Fibroblast of lung (primary cell): ENCODE results near the gene WBP2. TPM values are rescaled to one million over a fixed set of nuclear protein-coding genes. Genes with fewer than 3 reads are reported as not detected.

ENCODE experiments used
- DNase-seq, 2 donors: peaks; one replicate each; pipeline versions ENCODE4 v3.0.0 to v3.0.0-alpha.2; 2010; ENCODE audit warnings: low read depth in 2 of 2
- H2AFZ ChIP-seq: 2 replicates; pipeline ENCODE4 v1.5.1; 2012; ENCODE audit warnings: low read length, control low read depth, inconsistent platforms
- H3K27ac ChIP-seq: 2 replicates; pipeline ENCODE4 v1.5.1; 2011; ENCODE audit warnings: low read length, control low read depth; ENCODE audit not compliant: insufficient read depth
- H3K27me3 ChIP-seq: 2 replicates; pipeline ENCODE4 v1.5.1; 2011; ENCODE audit warnings: mild to moderate bottlenecking, low read length; ENCODE audit not compliant: control insufficient read depth, insufficient read depth
- H3K36me3 ChIP-seq: 2 replicates; pipeline ENCODE4 v1.5.1; 2011; ENCODE audit warnings: low read length; ENCODE audit not compliant: control insufficient read depth, insufficient read depth
- H3K4me1 ChIP-seq: 2 replicates; pipeline ENCODE4 v1.5.1; 2011; ENCODE audit warnings: low read length; ENCODE audit not compliant: control insufficient read depth, insufficient read depth; ENCODE audit errors: extremely low read depth
- H3K4me2 ChIP-seq: 2 replicates; pipeline ENCODE4 v1.5.1; 2011; ENCODE audit warnings: low read length, control low read depth; ENCODE audit not compliant: insufficient read depth; ENCODE audit errors: extremely low read depth
- H3K4me3 ChIP-seq, 4 experiments: fragments of 200-600 bp in 1 of 4; sonication (generic) in 1 of 4; replicated peaks in 1 of 4; 2 replicates each; pipeline ENCODE4 v1.5.1; 2011 to 2016; ENCODE audit warnings: low read length in 4 of 4, low read depth in 3 of 4, mild to moderate bottlenecking in 3 of 4, control low read depth in 2 of 4, inconsistent platforms in 1 of 4, mixed read lengths in 1 of 4; ENCODE audit not compliant: insufficient read depth in 1 of 4; ENCODE audit errors: control extremely low read depth in 1 of 4
- H3K79me2 ChIP-seq: 2 replicates; pipeline ENCODE4 v1.5.1; 2012; ENCODE audit warnings: mild to moderate bottlenecking, low read length, inconsistent platforms; ENCODE audit not compliant: control insufficient read depth, insufficient read depth
- H3K9ac ChIP-seq: 2 replicates; pipeline ENCODE4 v1.5.1; 2011; ENCODE audit warnings: mild to moderate bottlenecking, low read length, control low read depth; ENCODE audit not compliant: insufficient read depth
- H3K9me3 ChIP-seq: 2 replicates; pipeline ENCODE4 v1.5.1; 2012; ENCODE audit warnings: low read depth, low read length; ENCODE audit not compliant: control insufficient read depth, insufficient read depth
- H4K20me1 ChIP-seq: 2 replicates; pipeline ENCODE4 v1.5.1; 2011; ENCODE audit warnings: low read length; ENCODE audit not compliant: control insufficient read depth, insufficient read depth; ENCODE audit errors: extremely low read depth
- EZH2 ChIP-seq: IDR thresholded peaks from 2 replicates; pipeline ENCODE4 v1.5.1; 2012; ENCODE audit warnings: low read length, control low read depth, mild to moderate bottlenecking; ENCODE audit errors: missing control alignments
- polyA plus RNA-seq, 2 donors: library from polyadenylated mRNA; depleted of rRNA in 1 of 2; stranded (reverse) in 1 of 2; unstranded in 1 of 2; fragments of >200 nt; gene quantifications; 2 replicates each; pipeline ENCODE4 v1.2.1, GENCODE V29; 2011 to 2012; ENCODE audit warnings: missing spikeins in 1 of 2
- total RNA-seq: library from RNA; depleted of rRNA; stranded (reverse); fragments of >200 nt; gene quantifications from 2 replicates; pipeline ENCODE4 v1.2.1, GENCODE V29; 2014
- TF ChIP-seq, protein P1 (sequence below), 2 donors: IDR thresholded peaks in 1 of 2; conservative IDR thresholded peaks in 1 of 2; 1 replicate in 1 of 2; 2 replicates in 1 of 2; pipeline ENCODE4 v1.5.1; 2011 to 2012; ENCODE audit warnings: low read length in 2 of 2, control low read depth in 1 of 2, inconsistent platforms in 1 of 2, low read depth in 1 of 2, mild to moderate bottlenecking in 1 of 2

The WBP2 gene
- total and polyA plus RNA-seq, 2 donors (not counting 1 experiment from before 2014, with no cell fraction given), result 39.5 to 53.4 TPM

DNA sequence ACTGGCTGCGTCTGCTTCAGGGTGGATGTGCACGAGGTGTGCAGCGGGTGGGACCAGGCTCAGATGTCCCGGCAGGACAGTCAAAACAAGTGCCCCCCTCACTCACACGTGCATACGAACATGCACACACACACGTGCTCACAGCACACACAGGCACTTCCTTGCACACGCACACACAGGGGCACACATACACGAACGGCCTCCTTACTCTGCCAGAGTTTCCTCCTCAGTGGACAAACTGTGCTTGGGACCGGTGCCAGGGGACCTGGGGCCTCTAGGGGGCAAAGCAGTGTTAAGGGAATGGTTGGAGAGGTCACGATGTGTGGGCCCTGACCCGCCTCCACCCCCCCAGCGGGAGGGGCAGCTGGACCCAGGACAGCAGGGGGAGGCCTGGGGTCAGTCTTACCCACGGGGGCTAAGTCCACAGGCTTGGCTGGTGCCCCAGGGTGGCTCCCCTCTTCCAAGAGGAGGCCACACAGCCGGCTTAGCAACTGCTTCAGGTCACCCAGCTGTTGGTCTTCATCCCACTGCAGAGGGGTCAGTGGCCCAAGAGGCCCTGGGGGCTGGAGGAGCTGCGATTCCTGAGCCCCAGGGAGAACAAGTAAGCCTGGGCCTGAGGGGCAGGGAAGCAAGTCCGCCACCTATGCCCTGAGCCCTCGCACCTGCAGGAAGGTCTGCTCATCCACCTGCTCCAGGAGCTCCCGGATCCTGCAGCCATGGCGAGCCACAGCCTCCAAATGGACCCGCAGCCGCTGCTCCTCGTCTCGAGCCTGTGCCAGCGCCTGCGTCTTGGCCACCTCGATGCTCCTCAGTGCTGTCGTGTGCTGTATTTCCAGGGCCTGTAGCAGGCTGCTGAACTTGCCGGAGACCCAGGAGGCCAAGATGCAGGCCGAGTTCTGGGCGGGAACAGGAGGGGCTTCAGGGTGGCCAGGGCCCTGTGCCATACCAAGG lies 36.7 kb upstream of the WBP2 start:
- Histone ChIP-seq H3K9ac (no peak overlapping the region), H3K4me2 (no peak overlapping the region), H3K36me3 (peaks cover 11% of the 10 kb centered on the region), H3K27ac (no peak overlapping the region), H3K4me1 (peaks cover 7% of the 10 kb centered on the region), H3K4me3 (no peak overlapping the region), H2AFZ (no peak overlapping the region), H3K79me2 (peaks cover 12% of the 10 kb centered on the region), H3K9me3 (no peaks in the 10 kb centered on the region), H4K20me1 (peaks cover 2% of the 10 kb centered on the region), H3K27me3 (no peaks in the 10 kb centered on the region)
- DNase-seq, result no peak
- TF ChIP-seq EZH2, result no peak
- TF ChIP-seq, protein P1, sequence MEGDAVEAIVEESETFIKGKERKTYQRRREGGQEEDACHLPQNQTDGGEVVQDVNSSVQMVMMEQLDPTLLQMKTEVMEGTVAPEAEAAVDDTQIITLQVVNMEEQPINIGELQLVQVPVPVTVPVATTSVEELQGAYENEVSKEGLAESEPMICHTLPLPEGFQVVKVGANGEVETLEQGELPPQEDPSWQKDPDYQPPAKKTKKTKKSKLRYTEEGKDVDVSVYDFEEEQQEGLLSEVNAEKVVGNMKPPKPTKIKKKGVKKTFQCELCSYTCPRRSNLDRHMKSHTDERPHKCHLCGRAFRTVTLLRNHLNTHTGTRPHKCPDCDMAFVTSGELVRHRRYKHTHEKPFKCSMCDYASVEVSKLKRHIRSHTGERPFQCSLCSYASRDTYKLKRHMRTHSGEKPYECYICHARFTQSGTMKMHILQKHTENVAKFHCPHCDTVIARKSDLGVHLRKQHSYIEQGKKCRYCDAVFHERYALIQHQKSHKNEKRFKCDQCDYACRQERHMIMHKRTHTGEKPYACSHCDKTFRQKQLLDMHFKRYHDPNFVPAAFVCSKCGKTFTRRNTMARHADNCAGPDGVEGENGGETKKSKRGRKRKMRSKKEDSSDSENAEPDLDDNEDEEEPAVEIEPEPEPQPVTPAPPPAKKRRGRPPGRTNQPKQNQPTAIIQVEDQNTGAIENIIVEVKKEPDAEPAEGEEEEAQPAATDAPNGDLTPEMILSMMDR (conservative IDR thresholded peaks at IDR 0.05 in 1 of 2, IDR thresholded peaks at IDR 0.05 in 1 of 2; ENCODE audit: low read depth in 1 of 2, low read length in 2 of 2), result no peak

- no peak for TF ChIP-seq EZH2
- TF ChIP-seq, protein P1 (conservative IDR thresholded peaks at IDR 0.05 in 1 of 2, IDR thresholded peaks at IDR 0.05 in 1 of 2; ENCODE audit: low read depth in 1 of 2, low read length in 2 of 2), result no peak
- no peak overlapping the region for H3K4me2 ChIP-seq
- H3K27me3 ChIP-seq, result no peaks in the 10 kb centered on the region
- no peak for DNase-seq
- peaks cover 2% of the 10 kb centered on the region for H4K20me1 ChIP-seq
- peaks cover 11% of the 10 kb centered on the region for H3K36me3 ChIP-seq
- no peak overlapping the region for H3K9ac ChIP-seq
- H3K4me1 ChIP-seq, result peaks cover 7% of the 10 kb centered on the region
- no peak overlapping the region for H2AFZ ChIP-seq
- peaks cover 12% of the 10 kb centered on the region for H3K79me2 ChIP-seq
- no peak overlapping the region for H3K4me3 ChIP-seq
- no peak overlapping the region for H3K27ac ChIP-seq
- no peaks in the 10 kb centered on the region for H3K9me3 ChIP-seq
Measured at GRCh38 chr17:75891022-75891604, 36.0 kb upstream of the WBP2 start.

DNA sequence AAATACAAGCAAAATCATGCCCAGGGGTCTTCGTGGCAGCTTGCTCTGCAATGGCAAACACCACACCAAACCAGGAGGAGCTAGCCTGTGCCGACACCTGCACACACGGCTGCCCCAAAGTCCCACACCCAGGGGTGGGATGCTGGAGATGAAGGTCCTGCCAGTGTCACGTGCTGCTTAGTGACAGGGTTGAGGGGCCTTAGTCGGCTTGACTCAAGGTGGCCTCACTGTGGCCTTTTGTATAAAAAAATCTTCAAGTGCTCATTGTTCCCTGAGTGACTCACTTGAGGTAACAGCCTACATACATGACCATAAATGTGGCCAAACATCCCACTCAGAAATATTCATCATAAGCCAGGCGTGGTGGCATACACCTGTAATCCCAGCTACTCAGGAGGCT lies 34.3 kb upstream of the WBP2 start:
- Histone ChIP-seq H3K4me3 (no peak overlapping the region), H3K79me2 (peaks cover 2% of the 10 kb centered on the region), H3K27me3 (no peaks in the 10 kb centered on the region)

More for the DNA sequence above, 34.3 kb upstream of the WBP2 start:
- TF ChIP-seq, protein P1 (conservative IDR thresholded peaks at IDR 0.05 in 1 of 2, IDR thresholded peaks at IDR 0.05 in 1 of 2; ENCODE audit: low read depth in 1 of 2, low read length in 2 of 2), result no peak
- TF ChIP-seq EZH2, result no peak
- no peak for DNase-seq
- Histone ChIP-seq H3K4me1 (no peaks in the 10 kb centered on the region), H3K9me3 (no peaks in the 10 kb centered on the region), H3K27ac (no peak overlapping the region), H3K36me3 (peaks cover 9% of the 10 kb centered on the region), H3K9ac (no peak overlapping the region), H4K20me1 (peaks cover 2% of the 10 kb centered on the region), H2AFZ (no peak overlapping the region), H3K4me2 (no peak overlapping the region)
